PFSK-1 (cell line): Measurements from ENCODE around the gene PGLYRP3.

Experiments
- FOXP2 ChIP-seq: optimal IDR thresholded peaks from 2 replicates; pipeline ENCODE3; 2011; ENCODE audit warnings: borderline replicate concordance, control low read depth, inconsistent platforms; ENCODE audit not compliant: insufficient read depth; ENCODE audit errors: extremely low read length, extremely low read depth
- POLR2AphosphoS5 ChIP-seq: IDR thresholded peaks from 2 replicates; pipeline ENCODE4 v1.6.1; 2012; ENCODE audit warnings: low read depth, mild to moderate bottlenecking, control low read depth, low read length, moderate library complexity
- REST ChIP-seq, 2 experiments: IDR thresholded peaks; 2 replicates each; pipeline versions ENCODE4 v1.6.1 to v1.8.0; 2011 to 2012; ENCODE audit warnings: low read depth in 2 of 2, low read length in 2 of 2, control low read depth in 1 of 2, inconsistent platforms in 1 of 2, mild to moderate bottlenecking in 1 of 2, moderate library complexity in 1 of 2; ENCODE audit not compliant: insufficient read depth in 1 of 2
- SIN3A ChIP-seq: IDR thresholded peaks from 2 replicates; pipeline ENCODE4 v1.6.1; 2012; ENCODE audit warnings: mild to moderate bottlenecking, low read length, moderate library complexity, borderline replicate concordance; ENCODE audit not compliant: insufficient read depth
- TAF1 ChIP-seq: IDR thresholded peaks from 2 replicates; pipeline ENCODE4 v1.6.1; 2012; ENCODE audit warnings: low read length, control low read depth, borderline replicate concordance; ENCODE audit not compliant: insufficient read depth

Gene PGLYRP3

DNA sequence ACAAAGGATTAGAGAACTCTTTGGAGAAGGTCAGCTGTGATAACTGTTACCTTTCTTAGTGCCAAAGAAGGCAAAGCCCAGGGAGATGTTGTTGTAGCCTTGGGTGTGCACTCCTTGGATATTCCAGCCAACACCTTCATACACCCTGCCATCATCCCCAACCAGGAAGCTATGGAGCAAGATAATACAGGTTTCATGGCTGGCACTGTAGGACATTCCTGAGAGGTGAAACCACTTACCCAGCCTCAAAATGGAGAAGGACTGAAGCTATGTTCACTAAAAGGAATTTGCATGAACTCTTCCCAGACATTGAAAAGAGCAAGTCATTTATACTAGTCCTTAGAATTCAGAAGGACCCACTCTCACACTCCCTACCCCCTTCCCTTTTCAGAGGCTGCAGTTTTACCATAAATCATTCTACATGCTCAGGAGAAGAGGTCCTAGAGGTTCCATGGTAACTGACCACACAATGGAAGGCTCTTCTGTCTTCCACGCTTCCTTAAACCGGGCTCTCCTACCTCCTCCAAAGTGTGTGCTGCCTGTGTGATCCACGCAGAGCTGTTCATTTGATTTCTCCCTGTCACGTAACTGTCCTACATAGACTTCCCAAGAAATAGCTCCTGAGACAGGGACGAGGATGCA is 30.4 kb upstream of the PGLYRP3 start:
- TF ChIP-seq REST (IDR thresholded peaks at IDR 0.05; ENCODE audit: insufficient read depth in 1 of 2, low read depth in 2 of 2, low read length in 2 of 2) (no peak), TAF1 (no peak), FOXP2 (no peak), SIN3A (no peak), POLR2AphosphoS5 (no peak)

DNA sequence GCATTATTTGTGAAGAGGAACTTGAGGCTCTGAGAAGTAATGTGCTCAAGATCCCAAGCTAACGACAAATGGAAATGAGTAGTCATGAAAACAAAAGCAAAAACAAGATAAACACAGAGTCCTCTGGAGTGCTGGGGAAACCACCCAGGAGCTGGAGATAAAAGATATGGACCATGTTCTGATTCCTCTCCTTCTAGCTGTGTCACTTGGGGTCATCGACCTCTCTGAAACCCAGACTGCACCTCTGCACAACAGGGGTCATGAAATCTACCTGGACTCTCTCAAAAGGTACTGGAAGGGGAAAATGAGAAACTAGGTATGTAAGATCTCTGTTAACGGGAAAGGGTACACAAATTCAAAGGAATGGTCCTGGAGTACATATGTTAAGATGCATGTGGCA is 29.4 kb upstream of the PGLYRP3 start:
- no peak for TF ChIP-seq POLR2AphosphoS5
- TF ChIP-seq TAF1 = no peak
- TF ChIP-seq REST (IDR thresholded peaks at IDR 0.05; ENCODE audit: insufficient read depth in 1 of 2, low read depth in 2 of 2, low read length in 2 of 2) = no peak
- no peak for TF ChIP-seq FOXP2
- TF ChIP-seq SIN3A = no peak

DNA sequence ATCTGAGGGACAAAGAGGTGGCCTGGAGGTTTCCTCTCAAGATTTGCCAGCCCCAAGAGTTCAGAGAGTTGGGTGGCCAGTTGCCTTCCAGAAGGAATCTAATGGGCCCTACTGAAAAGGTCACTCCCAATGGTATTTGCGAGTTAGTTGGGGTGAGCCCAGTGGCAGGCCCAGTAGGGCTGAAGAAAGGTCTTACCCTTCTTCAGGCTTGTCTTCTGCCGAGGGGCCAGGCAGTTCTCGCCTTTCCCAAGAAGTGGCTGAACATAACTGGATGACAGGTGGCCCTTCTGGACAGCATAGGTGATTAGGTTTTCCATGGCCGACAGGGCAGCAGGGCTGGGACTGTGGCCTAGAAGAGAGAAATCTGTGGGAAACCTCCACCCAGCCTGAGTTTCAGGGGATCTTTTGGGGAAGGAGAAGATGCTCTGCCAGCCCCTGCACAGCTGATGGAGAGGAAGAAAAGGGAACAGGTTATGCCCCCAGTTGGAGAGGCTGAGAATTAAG is 28.7 kb upstream of the PGLYRP3 start:
- no peak for TF ChIP-seq TAF1
- no peak for TF ChIP-seq POLR2AphosphoS5
- no peak for TF ChIP-seq FOXP2
- no peak for TF ChIP-seq SIN3A
- no peak for TF ChIP-seq REST (IDR thresholded peaks at IDR 0.05; ENCODE audit: insufficient read depth in 1 of 2, low read depth in 2 of 2, low read length in 2 of 2)

DNA sequence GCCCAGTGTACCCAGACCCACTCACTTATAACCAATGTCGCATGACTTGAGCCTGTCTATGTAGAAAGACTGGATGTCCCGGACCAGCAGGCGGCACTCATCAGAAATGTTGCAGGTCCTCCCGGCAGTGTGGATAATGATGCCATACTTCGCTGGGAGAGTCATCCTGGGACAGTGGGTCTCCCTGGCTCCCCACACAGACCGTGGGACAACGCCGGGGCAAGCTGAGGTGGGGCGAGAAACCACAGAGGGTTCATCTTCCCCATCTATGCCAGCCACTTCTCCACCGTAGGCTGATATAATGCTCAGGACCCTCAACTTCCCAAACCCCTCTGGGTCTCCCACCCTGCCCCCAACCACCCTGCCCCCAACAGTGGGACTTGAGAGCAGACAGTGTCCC is 27.6 kb upstream of the PGLYRP3 start:
- TF ChIP-seq REST (IDR thresholded peaks at IDR 0.05; ENCODE audit: insufficient read depth in 1 of 2, low read depth in 2 of 2, low read length in 2 of 2) (no peak), SIN3A (no peak), FOXP2 (no peak), TAF1 (no peak), POLR2AphosphoS5 (no peak)

- TF ChIP-seq SIN3A = no peak
- TF ChIP-seq REST (IDR thresholded peaks at IDR 0.05; ENCODE audit: insufficient read depth in 1 of 2, low read depth in 2 of 2, low read length in 2 of 2) = no peak
- no peak for TF ChIP-seq FOXP2
- no peak for TF ChIP-seq POLR2AphosphoS5
- TF ChIP-seq TAF1 = no peak
Measured at GRCh38 chr1:153339802-153340201, 27.1 kb upstream of the PGLYRP3 start.
